GM23338 (cell line): Measurements from ENCODE around the gene RAD54L. TPM values are rescaled to one million over a fixed set of nuclear protein-coding genes. Genes with fewer than 3 reads are reported as not detected.

Experiments used
- ATAC-seq: fragments of 200-7000 bp; cut with Tn5 transposase; 3 replicates; pipeline ENCODE4 v1.9.1; 2020
- DNase-seq: peaks from one replicate; pipeline ENCODE4 v3.0.0-alpha.2; 2015; ENCODE audit warnings: low spot score
- H2AFZ ChIP-seq: fragments of 200-600 bp; sonication (generic); 2 replicates; pipeline ENCODE4 v1.8.0; 2016; ENCODE audit warnings: antibody characterized with exemption, mild to moderate bottlenecking, moderate library complexity
- H3F3A ChIP-seq: fragments of 200-600 bp; sonication (generic); replicated peaks from 2 replicates; pipeline ENCODE4 v1.8.0; 2017; ENCODE audit warnings: antibody characterized with exemption, mixed run types, low read depth
- H3K27ac ChIP-seq: fragments of 200-600 bp; sonication (generic); 2 replicates; pipeline ENCODE4 v1.6.1; 2016; ENCODE audit warnings: low read depth
- H3K27me3 ChIP-seq: fragments of 200-600 bp; sonication (generic); 2 replicates; pipeline ENCODE4 v1.8.0; 2016; ENCODE audit warnings: mild to moderate bottlenecking, mixed run types, moderate library complexity; ENCODE audit not compliant: insufficient read depth
- H3K36me3 ChIP-seq: fragments of 200-600 bp; sonication (generic); 2 replicates; pipeline ENCODE4 v1.8.0; 2016; ENCODE audit warnings: mild to moderate bottlenecking; ENCODE audit not compliant: insufficient read depth
- H3K4me1 ChIP-seq: fragments of 200-600 bp; sonication (generic); 2 replicates; pipeline ENCODE4 v1.8.0; 2016; ENCODE audit warnings: mild to moderate bottlenecking, moderate library complexity; ENCODE audit not compliant: insufficient read depth
- H3K4me2 ChIP-seq: fragments of 200-600 bp; sonication (generic); 2 replicates; pipeline ENCODE4 v1.7.1; 2017; ENCODE audit warnings: mixed run types
- H3K4me3 ChIP-seq: fragments of 200-600 bp; sonication (generic); 2 replicates; pipeline ENCODE4 v1.6.1; 2016; ENCODE audit warnings: mixed run types
- H3K79me2 ChIP-seq: fragments of 200-600 bp; sonication (generic); replicated peaks from 2 replicates; pipeline ENCODE4 v1.8.0; 2017; ENCODE audit warnings: mild to moderate bottlenecking; ENCODE audit not compliant: insufficient read depth
- H3K9me2 ChIP-seq: fragments of 200-600 bp; sonication (generic); 2 replicates; pipeline ENCODE4 v1.8.0; 2017; ENCODE audit not compliant: insufficient read depth
- H4K20me1 ChIP-seq: fragments of 200-600 bp; sonication (generic); replicated peaks from 2 replicates; pipeline ENCODE4 v1.8.0; 2017; ENCODE audit warnings: mild to moderate bottlenecking; ENCODE audit not compliant: insufficient read depth
- H3K27ac Mint-ChIP-seq: 2 replicates; pipeline ENCODE4 v1.8.0; 2020; ENCODE audit warnings: inconsistent platforms, mild to moderate bottlenecking, moderate library complexity, mixed read lengths
- H3K27me3 Mint-ChIP-seq: 3 replicates; pipeline ENCODE4 v1.8.0; 2022; ENCODE audit warnings: low read depth, mild to moderate bottlenecking, moderate library complexity, mixed read lengths, inconsistent platforms; ENCODE audit not compliant: insufficient read depth, poor library complexity
- H3K36me3 Mint-ChIP-seq: 3 replicates; pipeline ENCODE4 v1.8.0; 2021; ENCODE audit warnings: low read depth, mild to moderate bottlenecking, inconsistent platforms, moderate library complexity, mixed read lengths
- H3K4me1 Mint-ChIP-seq: 3 replicates; pipeline ENCODE4 v1.8.0; 2020; ENCODE audit warnings: mild to moderate bottlenecking, inconsistent platforms, mixed read lengths
- H3K4me3 Mint-ChIP-seq: 3 replicates; pipeline ENCODE4 v1.8.0; 2021; ENCODE audit warnings: moderate library complexity, mild to moderate bottlenecking, inconsistent platforms, mixed read lengths
- H3K9me3 Mint-ChIP-seq: 3 replicates; pipeline ENCODE4 v1.8.0; 2020; ENCODE audit warnings: moderate library complexity, mild to moderate bottlenecking, inconsistent platforms, mixed read lengths
- EZH2phosphoT487 ChIP-seq: fragments of 200-600 bp; sonication (generic); IDR thresholded peaks from one replicate; pipeline ENCODE4 v1.8.1; 2018; ENCODE audit warnings: antibody characterized with exemption; ENCODE audit not compliant: unreplicated experiment
- JUNB ChIP-seq: IDR thresholded peaks from one replicate; pipeline ENCODE4 v1.6.1; 2016; ENCODE audit warnings: antibody characterized with exemption; ENCODE audit not compliant: unreplicated experiment
- NANOG ChIP-seq: IDR thresholded peaks from 2 replicates; pipeline ENCODE4 v1.6.1; 2016; ENCODE audit warnings: antibody characterized with exemption, borderline replicate concordance
- STAT1 ChIP-seq: IDR thresholded peaks from one replicate; pipeline ENCODE4 v1.6.1; 2016; ENCODE audit warnings: antibody characterized with exemption; ENCODE audit not compliant: unreplicated experiment
- polyA plus RNA-seq: library from polyadenylated mRNA; unstranded; fragments of >200 nt; fragmentation: Nextera tagmentation; extraction: Ambion mirVana; gene quantifications from 2 replicates; pipeline ENCODE4 v1.2.1, GENCODE V29; 2016
- total RNA-seq: library from RNA; depleted of rRNA; stranded (reverse); fragments of >200 nt; shearing (Covaris generic); gene quantifications from 2 replicates; pipeline ENCODE4 v1.2.3, GENCODE V29; 2014
- TF ChIP-seq, protein P1 (sequence below): fragments of 250-450 bp; sonication (Bioruptor Pico); IDR thresholded peaks from 2 replicates; pipeline ENCODE4 v1.5.0; 2020; ENCODE audit warnings: mild to moderate bottlenecking, moderate library complexity
- TF ChIP-seq, protein P2 (sequence below): IDR thresholded peaks from 2 replicates; pipeline ENCODE4 v1.6.1; 2016; ENCODE audit warnings: antibody characterized with exemption
- TF ChIP-seq, protein P3 (sequence below), 2 experiments: fragments of 200-600 bp in 1 of 2; sonication (generic) in 1 of 2; conservative IDR thresholded peaks; 2 replicates each; pipeline versions ENCODE4 v1.5.1 to v1.6.1; 2016 to 2017; ENCODE audit warnings: antibody characterized with exemption in 2 of 2, low read depth in 2 of 2, mild to moderate bottlenecking in 2 of 2, moderate library complexity in 1 of 2
- TF ChIP-seq, protein P4 (sequence below): IDR thresholded peaks from one replicate; pipeline ENCODE4 v1.6.1; 2018; ENCODE audit warnings: antibody characterized with exemption; ENCODE audit not compliant: unreplicated experiment

The RAD54L gene
- total and polyA plus RNA-seq, 2 experiments from 2014 or later: 26.4 to 48.1 TPM

GRCh38 chr1:46284058-46284457, 36.5 kb downstream of the RAD54L start (continued):
- no peak for TF ChIP-seq STAT1
- TF ChIP-seq, protein P1, sequence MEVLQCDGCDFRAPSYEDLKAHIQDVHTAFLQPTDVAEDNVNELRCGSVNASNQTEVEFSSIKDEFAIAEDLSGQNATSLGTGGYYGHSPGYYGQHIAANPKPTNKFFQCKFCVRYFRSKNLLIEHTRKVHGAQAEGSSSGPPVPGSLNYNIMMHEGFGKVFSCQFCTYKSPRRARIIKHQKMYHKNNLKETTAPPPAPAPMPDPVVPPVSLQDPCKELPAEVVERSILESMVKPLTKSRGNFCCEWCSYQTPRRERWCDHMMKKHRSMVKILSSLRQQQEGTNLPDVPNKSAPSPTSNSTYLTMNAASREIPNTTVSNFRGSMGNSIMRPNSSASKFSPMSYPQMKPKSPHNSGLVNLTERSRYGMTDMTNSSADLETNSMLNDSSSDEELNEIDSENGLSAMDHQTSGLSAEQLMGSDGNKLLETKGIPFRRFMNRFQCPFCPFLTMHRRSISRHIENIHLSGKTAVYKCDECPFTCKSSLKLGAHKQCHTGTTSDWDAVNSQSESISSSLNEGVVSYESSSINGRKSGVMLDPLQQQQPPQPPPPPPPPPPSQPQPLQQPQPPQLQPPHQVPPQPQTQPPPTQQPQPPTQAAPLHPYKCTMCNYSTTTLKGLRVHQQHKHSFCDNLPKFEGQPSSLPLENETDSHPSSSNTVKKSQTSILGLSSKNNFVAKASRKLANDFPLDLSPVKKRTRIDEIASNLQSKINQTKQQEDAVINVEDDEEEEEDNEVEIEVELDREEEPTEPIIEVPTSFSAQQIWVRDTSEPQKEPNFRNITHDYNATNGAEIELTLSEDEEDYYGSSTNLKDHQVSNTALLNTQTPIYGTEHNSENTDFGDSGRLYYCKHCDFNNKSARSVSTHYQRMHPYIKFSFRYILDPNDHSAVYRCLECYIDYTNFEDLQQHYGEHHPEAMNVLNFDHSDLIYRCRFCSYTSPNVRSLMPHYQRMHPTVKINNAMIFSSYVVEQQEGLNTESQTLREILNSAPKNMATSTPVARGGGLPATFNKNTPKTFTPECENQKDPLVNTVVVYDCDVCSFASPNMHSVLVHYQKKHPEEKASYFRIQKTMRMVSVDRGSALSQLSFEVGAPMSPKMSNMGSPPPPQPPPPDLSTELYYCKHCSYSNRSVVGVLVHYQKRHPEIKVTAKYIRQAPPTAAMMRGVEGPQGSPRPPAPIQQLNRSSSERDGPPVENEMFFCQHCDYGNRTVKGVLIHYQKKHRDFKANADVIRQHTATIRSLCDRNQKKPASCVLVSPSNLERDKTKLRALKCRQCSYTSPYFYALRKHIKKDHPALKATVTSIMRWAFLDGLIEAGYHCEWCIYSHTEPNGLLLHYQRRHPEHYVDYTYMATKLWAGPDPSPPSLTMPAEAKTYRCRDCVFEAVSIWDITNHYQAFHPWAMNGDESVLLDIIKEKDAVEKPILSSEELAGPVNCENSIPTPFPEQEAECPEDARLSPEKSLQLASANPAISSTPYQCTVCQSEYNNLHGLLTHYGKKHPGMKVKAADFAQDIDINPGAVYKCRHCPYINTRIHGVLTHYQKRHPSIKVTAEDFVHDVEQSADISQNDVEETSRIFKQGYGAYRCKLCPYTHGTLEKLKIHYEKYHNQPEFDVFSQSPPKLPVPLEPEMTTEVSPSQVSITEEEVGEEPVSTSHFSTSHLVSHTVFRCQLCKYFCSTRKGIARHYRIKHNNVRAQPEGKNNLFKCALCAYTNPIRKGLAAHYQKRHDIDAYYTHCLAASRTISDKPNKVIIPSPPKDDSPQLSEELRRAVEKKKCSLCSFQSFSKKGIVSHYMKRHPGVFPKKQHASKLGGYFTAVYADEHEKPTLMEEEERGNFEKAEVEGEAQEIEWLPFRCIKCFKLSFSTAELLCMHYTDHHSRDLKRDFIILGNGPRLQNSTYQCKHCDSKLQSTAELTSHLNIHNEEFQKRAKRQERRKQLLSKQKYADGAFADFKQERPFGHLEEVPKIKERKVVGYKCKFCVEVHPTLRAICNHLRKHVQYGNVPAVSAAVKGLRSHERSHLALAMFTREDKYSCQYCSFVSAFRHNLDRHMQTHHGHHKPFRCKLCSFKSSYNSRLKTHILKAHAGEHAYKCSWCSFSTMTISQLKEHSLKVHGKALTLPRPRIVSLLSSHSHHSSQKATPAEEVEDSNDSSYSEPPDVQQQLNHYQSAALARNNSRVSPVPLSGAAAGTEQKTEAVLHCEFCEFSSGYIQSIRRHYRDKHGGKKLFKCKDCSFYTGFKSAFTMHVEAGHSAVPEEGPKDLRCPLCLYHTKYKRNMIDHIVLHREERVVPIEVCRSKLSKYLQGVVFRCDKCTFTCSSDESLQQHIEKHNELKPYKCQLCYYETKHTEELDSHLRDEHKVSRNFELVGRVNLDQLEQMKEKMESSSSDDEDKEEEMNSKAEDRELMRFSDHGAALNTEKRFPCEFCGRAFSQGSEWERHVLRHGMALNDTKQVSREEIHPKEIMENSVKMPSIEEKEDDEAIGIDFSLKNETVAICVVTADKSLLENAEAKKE: no peak

GRCh38 chr1:46284597-46285564, 37.3 kb downstream of the RAD54L start:
- H3K36me3 ChIP-seq: no peaks in the 10 kb centered on the region; the same call in 1 of the 2 replicates
- peaks cover 4% of the 10 kb centered on the region for H4K20me1 ChIP-seq
- DNase-seq (no peak), ATAC-seq (no peak)
- no peak overlapping the region for H2AFZ ChIP-seq
- H3K27me3 ChIP-seq: no peaks in the 10 kb centered on the region
- H3K4me3 ChIP-seq: no peak overlapping the region
- no peak overlapping the region for H3K4me2 ChIP-seq
- Mint-ChIP-seq H3K4me1 (peaks cover 18% of the 10 kb centered on the region), H3K36me3 (peaks cover 49% of the 10 kb centered on the region), H3K27me3 (peaks cover 12% of the 10 kb centered on the region), H3K27ac (peak overlapping the region; percentile 31), H3K9me3 (no peaks in the 10 kb centered on the region), H3K4me3 (no peak overlapping the region)
- 0 out of 2 replicates have a peak, but pooled peaks cover 5% of the 10 kb centered on the region for H3K4me1 ChIP-seq
- H3K9me2 ChIP-seq: no peaks in the 10 kb centered on the region
- H3K27ac ChIP-seq: peak overlapping the region; percentile 39; the same call in 1 of the 2 replicates
- peaks cover 21% of the 10 kb centered on the region; the same call in 1 of the 2 replicates for H3F3A ChIP-seq
- no peaks in the 10 kb centered on the region for H3K79me2 ChIP-seq
- no peak for TF ChIP-seq EZH2phosphoT487
- TF ChIP-seq, protein P2, sequence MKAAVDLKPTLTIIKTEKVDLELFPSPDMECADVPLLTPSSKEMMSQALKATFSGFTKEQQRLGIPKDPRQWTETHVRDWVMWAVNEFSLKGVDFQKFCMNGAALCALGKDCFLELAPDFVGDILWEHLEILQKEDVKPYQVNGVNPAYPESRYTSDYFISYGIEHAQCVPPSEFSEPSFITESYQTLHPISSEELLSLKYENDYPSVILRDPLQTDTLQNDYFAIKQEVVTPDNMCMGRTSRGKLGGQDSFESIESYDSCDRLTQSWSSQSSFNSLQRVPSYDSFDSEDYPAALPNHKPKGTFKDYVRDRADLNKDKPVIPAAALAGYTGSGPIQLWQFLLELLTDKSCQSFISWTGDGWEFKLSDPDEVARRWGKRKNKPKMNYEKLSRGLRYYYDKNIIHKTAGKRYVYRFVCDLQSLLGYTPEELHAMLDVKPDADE: no peak
- no peak for TF ChIP-seq NANOG
- TF ChIP-seq, protein P3, sequence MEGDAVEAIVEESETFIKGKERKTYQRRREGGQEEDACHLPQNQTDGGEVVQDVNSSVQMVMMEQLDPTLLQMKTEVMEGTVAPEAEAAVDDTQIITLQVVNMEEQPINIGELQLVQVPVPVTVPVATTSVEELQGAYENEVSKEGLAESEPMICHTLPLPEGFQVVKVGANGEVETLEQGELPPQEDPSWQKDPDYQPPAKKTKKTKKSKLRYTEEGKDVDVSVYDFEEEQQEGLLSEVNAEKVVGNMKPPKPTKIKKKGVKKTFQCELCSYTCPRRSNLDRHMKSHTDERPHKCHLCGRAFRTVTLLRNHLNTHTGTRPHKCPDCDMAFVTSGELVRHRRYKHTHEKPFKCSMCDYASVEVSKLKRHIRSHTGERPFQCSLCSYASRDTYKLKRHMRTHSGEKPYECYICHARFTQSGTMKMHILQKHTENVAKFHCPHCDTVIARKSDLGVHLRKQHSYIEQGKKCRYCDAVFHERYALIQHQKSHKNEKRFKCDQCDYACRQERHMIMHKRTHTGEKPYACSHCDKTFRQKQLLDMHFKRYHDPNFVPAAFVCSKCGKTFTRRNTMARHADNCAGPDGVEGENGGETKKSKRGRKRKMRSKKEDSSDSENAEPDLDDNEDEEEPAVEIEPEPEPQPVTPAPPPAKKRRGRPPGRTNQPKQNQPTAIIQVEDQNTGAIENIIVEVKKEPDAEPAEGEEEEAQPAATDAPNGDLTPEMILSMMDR (conservative IDR thresholded peaks at IDR 0.05; ENCODE audit: low read depth in 2 of 2): no peak
- TF ChIP-seq JUNB: no peak
- TF ChIP-seq, protein P4, sequence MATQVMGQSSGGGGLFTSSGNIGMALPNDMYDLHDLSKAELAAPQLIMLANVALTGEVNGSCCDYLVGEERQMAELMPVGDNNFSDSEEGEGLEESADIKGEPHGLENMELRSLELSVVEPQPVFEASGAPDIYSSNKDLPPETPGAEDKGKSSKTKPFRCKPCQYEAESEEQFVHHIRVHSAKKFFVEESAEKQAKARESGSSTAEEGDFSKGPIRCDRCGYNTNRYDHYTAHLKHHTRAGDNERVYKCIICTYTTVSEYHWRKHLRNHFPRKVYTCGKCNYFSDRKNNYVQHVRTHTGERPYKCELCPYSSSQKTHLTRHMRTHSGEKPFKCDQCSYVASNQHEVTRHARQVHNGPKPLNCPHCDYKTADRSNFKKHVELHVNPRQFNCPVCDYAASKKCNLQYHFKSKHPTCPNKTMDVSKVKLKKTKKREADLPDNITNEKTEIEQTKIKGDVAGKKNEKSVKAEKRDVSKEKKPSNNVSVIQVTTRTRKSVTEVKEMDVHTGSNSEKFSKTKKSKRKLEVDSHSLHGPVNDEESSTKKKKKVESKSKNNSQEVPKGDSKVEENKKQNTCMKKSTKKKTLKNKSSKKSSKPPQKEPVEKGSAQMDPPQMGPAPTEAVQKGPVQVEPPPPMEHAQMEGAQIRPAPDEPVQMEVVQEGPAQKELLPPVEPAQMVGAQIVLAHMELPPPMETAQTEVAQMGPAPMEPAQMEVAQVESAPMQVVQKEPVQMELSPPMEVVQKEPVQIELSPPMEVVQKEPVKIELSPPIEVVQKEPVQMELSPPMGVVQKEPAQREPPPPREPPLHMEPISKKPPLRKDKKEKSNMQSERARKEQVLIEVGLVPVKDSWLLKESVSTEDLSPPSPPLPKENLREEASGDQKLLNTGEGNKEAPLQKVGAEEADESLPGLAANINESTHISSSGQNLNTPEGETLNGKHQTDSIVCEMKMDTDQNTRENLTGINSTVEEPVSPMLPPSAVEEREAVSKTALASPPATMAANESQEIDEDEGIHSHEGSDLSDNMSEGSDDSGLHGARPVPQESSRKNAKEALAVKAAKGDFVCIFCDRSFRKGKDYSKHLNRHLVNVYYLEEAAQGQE: no peak
- no peak for TF ChIP-seq STAT1
